ENCODE results near the gene HMGB1.

Gene HMGB1

GRCh38 chr13:30465593-30466357, at the start of gene HMGB1:
TSS of gene HMGB1 (minus strand) at chr13:30465936. CDS start at chr13:30463680, 2,256 bp downstream.
- TF ChIP-seq CTCF (conservative IDR thresholded peaks at IDR 0.05) = no peak
- peak within 1 kb of the TSS; percentile 99 for H3K27ac ChIP-seq

- no peak for TF ChIP-seq CTCF (conservative IDR thresholded peaks at IDR 0.05)
- no peak overlapping the region for H3K27ac ChIP-seq
Observed at GRCh38 chr13:30510811-30511371, 45.2 kb upstream of the HMGB1 start.

- TF ChIP-seq CTCF (conservative IDR thresholded peaks at IDR 0.05) = no peak
- H3K27ac ChIP-seq = no peak overlapping the region
Observed at GRCh38 chr13:30510091-30510490, 44.4 kb upstream of the HMGB1 start.

- no peak overlapping the region for H3K27ac ChIP-seq
- TF ChIP-seq CTCF (conservative IDR thresholded peaks at IDR 0.05) = no peak
Observed at GRCh38 chr13:30509254-30510050, 43.7 kb upstream of the HMGB1 start.

GRCh38 chr13:30504081-30504480, 38.3 kb upstream of the HMGB1 start:
- H3K27ac ChIP-seq = no peak overlapping the region
- no peak for TF ChIP-seq CTCF (conservative IDR thresholded peaks at IDR 0.05)

GRCh38 chr13:30502237-30502636, 36.5 kb upstream of the HMGB1 start:
- no peak for TF ChIP-seq CTCF (conservative IDR thresholded peaks at IDR 0.05)
- no peak overlapping the region for H3K27ac ChIP-seq

- no peak for TF ChIP-seq CTCF (conservative IDR thresholded peaks at IDR 0.05)
- no peak overlapping the region for H3K27ac ChIP-seq
Observed at GRCh38 chr13:30499338-30499737, 33.6 kb upstream of the HMGB1 start.
